H9 (cell line): ENCODE data around the gene CLCNKB. TPM values are rescaled to one million over a fixed set of nuclear protein-coding genes. Genes with fewer than 3 reads are reported as not detected.

Experiments
- DNase-seq: peaks from one replicate; pipeline ENCODE4 v3.0.0-alpha.2; 2017
- H2AFZ ChIP-seq: one replicate; pipeline ENCODE4 v1.6.1; 2013; ENCODE audit warnings: mild to moderate bottlenecking, low read length, control low read depth, moderate library complexity
- H2AK5ac ChIP-seq: 2 replicates; pipeline ENCODE4 v1.6.1; 2013; ENCODE audit warnings: low read length, control low read depth, mixed read lengths; ENCODE audit not compliant: insufficient read length
- H2BK120ac ChIP-seq: one replicate; pipeline ENCODE4 v1.6.1; 2013; ENCODE audit warnings: low read depth, mild to moderate bottlenecking, low read length, control low read depth, inconsistent platforms; ENCODE audit not compliant: poor library complexity, severe bottlenecking
- H2BK12ac ChIP-seq: 2 replicates; pipeline ENCODE4 v1.6.1; 2013; ENCODE audit warnings: low read length, control low read depth, mixed read lengths, low read depth; ENCODE audit not compliant: insufficient read length
- H2BK15ac ChIP-seq: 2 replicates; pipeline ENCODE4 v1.6.1; 2013; ENCODE audit warnings: low read depth, low read length, control low read depth
- H2BK20ac ChIP-seq: one replicate; pipeline ENCODE4 v1.6.1; 2013; ENCODE audit warnings: low read depth, mild to moderate bottlenecking, low read length, control low read depth, inconsistent platforms; ENCODE audit not compliant: poor library complexity, severe bottlenecking
- H2BK5ac ChIP-seq: 2 replicates; pipeline ENCODE4 v1.6.1; 2013; ENCODE audit warnings: low read length, control low read depth, mixed read lengths; ENCODE audit not compliant: insufficient read length
- H3K14ac ChIP-seq: 2 replicates; pipeline ENCODE4 v1.6.1; 2013; ENCODE audit warnings: low read length, control low read depth; ENCODE audit not compliant: insufficient read depth
- H3K18ac ChIP-seq: 2 replicates; pipeline ENCODE4 v1.6.1; 2013; ENCODE audit warnings: low read depth, mild to moderate bottlenecking, mixed read lengths, low read length, control low read depth; ENCODE audit not compliant: insufficient read length
- H3K23ac ChIP-seq: 2 replicates; pipeline ENCODE4 v1.6.1; 2013; ENCODE audit warnings: low read length, control low read depth, mixed read lengths, low read depth; ENCODE audit not compliant: insufficient read length
- H3K23me2 ChIP-seq: 2 replicates; pipeline ENCODE4 v1.6.1; 2013; ENCODE audit warnings: low read depth, mild to moderate bottlenecking, mixed read lengths, low read length, control low read depth; ENCODE audit not compliant: insufficient read length, poor library complexity, severe bottlenecking
- H3K27ac ChIP-seq: 2 replicates; pipeline ENCODE4 v1.5.1; 2013; ENCODE audit warnings: low read length, control low read depth, mixed read lengths, low read depth; ENCODE audit not compliant: insufficient read length
- H3K27me3 ChIP-seq: 2 replicates; pipeline ENCODE4 v1.6.1; 2013; ENCODE audit warnings: low read length, control low read depth, inconsistent platforms; ENCODE audit not compliant: insufficient read depth
- H3K4ac ChIP-seq: 2 replicates; pipeline ENCODE4 v1.6.1; 2013; ENCODE audit warnings: low read depth, mild to moderate bottlenecking, control low read depth, inconsistent platforms, low read length, moderate library complexity
- H3K4me1 ChIP-seq: 2 replicates; pipeline ENCODE4 v1.6.1; 2013; ENCODE audit warnings: low read length, control low read depth, inconsistent platforms; ENCODE audit not compliant: insufficient read depth
- H3K4me2 ChIP-seq: 2 replicates; pipeline ENCODE4 v1.6.1; 2013; ENCODE audit warnings: low read length, control low read depth, mixed read lengths; ENCODE audit not compliant: insufficient read length, insufficient read depth
- H3K56ac ChIP-seq: 2 replicates; pipeline ENCODE4 v1.6.1; 2013; ENCODE audit warnings: low read depth, mild to moderate bottlenecking, mixed read lengths, low read length, control low read depth; ENCODE audit not compliant: insufficient read length
- H3K79me1 ChIP-seq: 2 replicates; pipeline ENCODE4 v1.6.1; 2013; ENCODE audit warnings: low read depth, mild to moderate bottlenecking, moderate library complexity, low read length, control low read depth, inconsistent platforms; ENCODE audit not compliant: insufficient read depth, poor library complexity, severe bottlenecking
- H3K79me2 ChIP-seq: 2 replicates; pipeline ENCODE4 v1.6.1; 2013; ENCODE audit warnings: low read length, control low read depth, inconsistent platforms; ENCODE audit not compliant: insufficient read depth
- H3K9ac ChIP-seq: 2 replicates; pipeline ENCODE4 v1.6.1; 2013; ENCODE audit warnings: low read length, control low read depth, mixed read lengths; ENCODE audit not compliant: insufficient read length; ENCODE audit errors: extremely low read depth
- H3K9me3 ChIP-seq: one replicate; pipeline ENCODE4 v1.6.1; 2013; ENCODE audit warnings: low read depth, low read length, inconsistent platforms; ENCODE audit not compliant: control insufficient read depth
- H3T11ph ChIP-seq: one replicate; pipeline ENCODE4 v1.6.1; 2013; ENCODE audit warnings: mild to moderate bottlenecking, low read length, control low read depth, inconsistent platforms
- H4K20me1 ChIP-seq: one replicate; pipeline ENCODE4 v1.6.1; 2013; ENCODE audit not compliant: control insufficient read depth, insufficient read length, insufficient read depth
- H4K5ac ChIP-seq: 2 replicates; pipeline ENCODE4 v1.6.1; 2013; ENCODE audit warnings: low read depth, mild to moderate bottlenecking, mixed read lengths, low read length, control low read depth; ENCODE audit not compliant: insufficient read length
- H4K8ac ChIP-seq: replicated peaks from 2 replicates; pipeline ENCODE4 v1.6.1; 2013; ENCODE audit warnings: low read length, control low read depth, mixed read lengths, low read depth; ENCODE audit not compliant: insufficient read length
- H4K91ac ChIP-seq: 2 replicates; pipeline ENCODE4 v1.6.1; 2013; ENCODE audit warnings: low read depth, mild to moderate bottlenecking, moderate library complexity, mixed read lengths, low read length, control low read depth; ENCODE audit not compliant: insufficient read length
- H3K27ac Mint-ChIP-seq, 3 experiments: 2 replicates in 2 of 3; 3 replicates in 1 of 3; pipeline ENCODE4 v1.8.0; 2020 to 2021; ENCODE audit warnings: mixed read lengths in 3 of 3, mild to moderate bottlenecking in 1 of 3, moderate library complexity in 1 of 3
- H3K27me3 Mint-ChIP-seq: 2 replicates; pipeline ENCODE4 v1.8.0; 2021; ENCODE audit warnings: low read depth, mild to moderate bottlenecking, moderate library complexity, mixed read lengths
- H3K36me3 Mint-ChIP-seq, 3 experiments: 2 replicates in 2 of 3; 3 replicates in 1 of 3; pipeline ENCODE4 v1.8.0; 2020 to 2021; ENCODE audit warnings: low read depth in 3 of 3, mixed read lengths in 3 of 3; ENCODE audit not compliant: insufficient read depth in 1 of 3
- H3K4me1 Mint-ChIP-seq, 2 experiments: 2 replicates each; pipeline ENCODE4 v1.8.0; 2020; ENCODE audit warnings: mixed read lengths in 2 of 2
- H3K4me3 Mint-ChIP-seq, 2 experiments: 2 replicates in 1 of 2; 3 replicates in 1 of 2; pipeline ENCODE4 v1.8.0; 2020 to 2021; ENCODE audit warnings: mild to moderate bottlenecking in 2 of 2, mixed read lengths in 2 of 2, moderate library complexity in 1 of 2
- H3K9me3 Mint-ChIP-seq, 2 experiments: 2 replicates in 1 of 2; 3 replicates in 1 of 2; pipeline ENCODE4 v1.8.0; 2020; ENCODE audit warnings: mild to moderate bottlenecking in 2 of 2, mixed read lengths in 2 of 2, moderate library complexity in 1 of 2
- CTCF ChIP-seq: fragments of 200-600 bp; sonication (generic); conservative IDR thresholded peaks from 3 replicates; pipeline ENCODE4 v1.8.0; 2021; ENCODE audit warnings: antibody characterized with exemption, mild to moderate bottlenecking
- WGBS: extraction: QIAGEN DNeasy Blood & Tissue Kit; methylation state at CpG from one replicate; pipeline ENCODE4 v1.1.7; 2013; ENCODE audit warnings: missing lambda C conversion rate, low lambda C conversion rate, mixed read lengths; ENCODE audit not compliant: insufficient read length; ENCODE audit errors: extremely low coverage; 5-methylcytosine and 5-hydroxymethylcytosine counted together
- total RNA-seq: library from RNA; stranded (reverse); gene quantifications from 2 replicates; pipeline ENCODE4 v1.2.1, GENCODE V29; 2021

Gene CLCNKB
- total RNA-seq, 1 experiment from 2014 or later, result 1.7 TPM

- Histone ChIP-seq H2AK5ac (no peak overlapping the region), H2BK15ac (no peak overlapping the region), H2AFZ (no peak overlapping the region), H2BK12ac (no peak overlapping the region), H3K23ac (no peak overlapping the region), H2BK120ac (no peak overlapping the region), H3K27me3 (no peaks in the 10 kb centered on the region; the same call in 1 of the 2 replicates), H3K23me2 (no peaks in the 10 kb centered on the region), H3K9ac (no peak overlapping the region), H3T11ph (no peak overlapping the region), H2BK5ac (no peak overlapping the region), H3K4me2 (no peak overlapping the region), H4K20me1 (no peaks in the 10 kb centered on the region), H3K27ac (no peak overlapping the region), H3K18ac (peak overlapping the region; percentile 7), H3K56ac (no peak overlapping the region), H3K4me1 (peaks cover 3% of the 10 kb centered on the region; the same call in 1 of the 2 replicates), H3K4ac (no peak overlapping the region), H3K9me3 (no peaks in the 10 kb centered on the region), H4K8ac (no peak overlapping the region), H4K5ac (no peak overlapping the region), H2BK20ac (no peak overlapping the region), H4K91ac (no peak overlapping the region), H3K14ac (no peak overlapping the region; the same call in 1 of the 2 replicates), H3K79me2 (no peaks in the 10 kb centered on the region), H3K79me1 (no peaks in the 10 kb centered on the region)
- H3K27ac Mint-ChIP-seq, result no peak overlapping the region
- no CpG with 5 or more reads among the region's 6 CpGs for WGBS
- H3K36me3 Mint-ChIP-seq, result no peaks in the 10 kb centered on the region
- no peak for DNase-seq
- no peak for TF ChIP-seq CTCF
- H3K9me3 Mint-ChIP-seq, result no peaks in the 10 kb centered on the region
- H3K27me3 Mint-ChIP-seq, result peaks cover 39% of the 10 kb centered on the region
- H3K4me1 Mint-ChIP-seq, result peaks cover 33 to 48% of the 10 kb centered on the region in 2 experiments
- H3K4me3 Mint-ChIP-seq, result no peak overlapping the region
Measured at GRCh38 chr1:16067127-16067768, 23.7 kb downstream of the CLCNKB start.
